HEK293T (cell line): ENCODE measurements around the gene VSTM1.

ENCODE experiments used
- CTCF ChIA-PET: fragments of 350-600 bp; formaldehyde crosslinking; extraction: SDS; loops from one replicate; lab custom pipeline; 2021; ENCODE audit warnings: antibody characterized with exemption, inconsistent platforms; lab: Yijun Ruan, JAX
- POLR2A ChIA-PET: fragments of 350-600 bp; formaldehyde crosslinking; extraction: SDS; loops from one replicate; lab custom pipeline; 2020; ENCODE audit warnings: antibody characterized with exemption, inconsistent platforms; lab: Yijun Ruan, JAX
- DNase-seq: peaks from one replicate; pipeline ENCODE4 v3.0.0; 2012; ENCODE audit warnings: mixed read lengths; ENCODE audit errors: extremely low spot score
- ARNT ChIP-seq: fragments of 450-650 bp; IDR thresholded peaks from 2 replicates; pipeline ENCODE4 v1.6.1; 2017; ENCODE audit warnings: mild to moderate bottlenecking
- BHLHE40 ChIP-seq: fragments of 450-650 bp; IDR thresholded peaks from 2 replicates; pipeline ENCODE4 v1.6.1; 2016; ENCODE audit warnings: mild to moderate bottlenecking, moderate library complexity, borderline replicate concordance
- CTBP1 ChIP-seq: fragments of 450-650 bp; IDR thresholded peaks from 2 replicates; pipeline ENCODE4 v1.6.1; 2016; ENCODE audit warnings: borderline replicate concordance
- ELF4 ChIP-seq: fragments of 450-650 bp; IDR thresholded peaks from 2 replicates; pipeline ENCODE4 v1.6.1; 2017; ENCODE audit warnings: antibody characterized with exemption
- FOXA1 ChIP-seq: fragments of 450-650 bp; IDR thresholded peaks from 2 replicates; pipeline ENCODE4 v1.6.1; 2016; ENCODE audit warnings: mild to moderate bottlenecking
- FOXK2 ChIP-seq: fragments of 450-650 bp; IDR thresholded peaks from 2 replicates; pipeline ENCODE4 v1.6.1; 2016; ENCODE audit warnings: mild to moderate bottlenecking
- FOXM1 ChIP-seq: fragments of 450-650 bp; IDR thresholded peaks from 2 replicates; pipeline ENCODE4 v1.6.1; 2017; ENCODE audit warnings: mild to moderate bottlenecking, borderline replicate concordance
- HDGF ChIP-seq: fragments of 450-650 bp; IDR thresholded peaks from 2 replicates; pipeline ENCODE4 v1.6.1; 2017; ENCODE audit warnings: antibody characterized with exemption, borderline replicate concordance
- L3MBTL2 ChIP-seq: fragments of 450-650 bp; conservative IDR thresholded peaks from 2 replicates; pipeline ENCODE4 v1.6.1; 2016; ENCODE audit warnings: mild to moderate bottlenecking
- LEF1 ChIP-seq: fragments of 450-650 bp; IDR thresholded peaks from 2 replicates; pipeline ENCODE4 v1.6.1; 2017; ENCODE audit warnings: mild to moderate bottlenecking, borderline replicate concordance
- NFRKB ChIP-seq: fragments of 450-650 bp; IDR thresholded peaks from 2 replicates; pipeline ENCODE4 v1.6.1; 2016; ENCODE audit warnings: mild to moderate bottlenecking, moderate library complexity
- PKNOX1 ChIP-seq: fragments of 450-650 bp; IDR thresholded peaks from 2 replicates; pipeline ENCODE4 v1.6.1; 2016
- SP1 ChIP-seq: fragments of 450-650 bp; IDR thresholded peaks from 2 replicates; pipeline ENCODE4 v1.6.1; 2017
- SUZ12 ChIP-seq: fragments of 450-650 bp; IDR thresholded peaks from 2 replicates; pipeline ENCODE4 v1.6.1; 2016; ENCODE audit warnings: mild to moderate bottlenecking
- TARDBP ChIP-seq: fragments of 450-650 bp; IDR thresholded peaks from 2 replicates; pipeline ENCODE4 v1.6.1; 2016
- ZNF384 ChIP-seq: fragments of 450-650 bp; IDR thresholded peaks from 2 replicates; pipeline ENCODE4 v1.6.1; 2016

Gene VSTM1

GRCh38 chr19:54074851-54075250 lies 11.2 kb upstream of the VSTM1 start:
- ChIA-PET POLR2A (no interaction called here), CTCF (no interaction called here)
- TF ChIP-seq BHLHE40 = no peak
- no peak for TF ChIP-seq LEF1
- TF ChIP-seq SUZ12 = no peak
- TF ChIP-seq ZNF384 = no peak
- DNase-seq = no peak

DNA sequence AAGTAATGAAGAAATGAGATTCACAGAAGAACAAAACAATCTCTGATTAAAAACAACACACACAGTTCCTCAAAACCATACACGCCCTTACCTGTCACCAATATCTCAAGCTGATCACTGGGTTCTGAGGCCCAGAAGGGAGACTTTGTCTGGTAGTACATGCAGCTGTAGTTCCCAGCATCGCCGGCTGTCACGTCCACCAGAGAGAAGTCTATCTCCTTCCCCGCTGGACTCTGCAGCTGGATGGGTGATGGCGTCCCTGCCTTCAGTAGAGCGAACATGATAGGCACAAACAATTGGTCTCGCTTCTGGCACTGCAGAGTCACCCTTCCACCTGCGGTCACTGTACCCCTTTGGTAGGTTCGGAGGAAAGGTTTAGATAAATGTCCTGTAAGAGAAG lies 10.1 kb upstream of the VSTM1 start:
- DNase-seq = no peak
- CTCF ChIA-PET = no interaction called here
- POLR2A ChIA-PET = interaction anchor here (0.5 kb wide), 1 partner anchor 491 kb away, joined by 3 read pairs; no protein-coding TSS in a partner anchor
- TF ChIP-seq NFRKB (no peak), CTBP1 (no peak), ZNF384 (no peak), BHLHE40 (no peak), TARDBP (no peak), PKNOX1 (no peak), SP1 (no peak), SUZ12 (no peak), FOXK2 (no peak), FOXM1 (no peak)

DNA sequence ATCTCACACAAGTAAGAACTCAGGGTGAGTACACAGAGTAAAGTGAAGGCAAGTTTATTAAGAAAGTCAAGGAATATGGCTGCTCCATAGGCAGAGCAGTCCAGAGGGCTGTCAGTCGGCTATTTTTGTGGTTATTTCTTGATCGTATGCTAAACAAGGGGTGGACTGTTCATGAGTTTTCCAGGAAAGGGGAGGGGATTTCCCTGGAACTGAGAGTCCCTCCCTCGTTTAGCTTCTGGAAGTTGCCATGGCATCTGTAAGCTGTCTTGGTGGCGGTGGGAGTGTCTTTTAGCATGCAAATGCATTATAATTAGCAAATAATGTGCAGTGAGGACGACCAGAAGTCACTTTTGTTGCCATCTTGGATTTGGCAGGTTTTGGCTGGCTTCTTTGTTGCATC lies 5.8 kb upstream of the VSTM1 start:
- POLR2A ChIA-PET = no interaction called here
- CTCF ChIA-PET = no interaction called here
- TF ChIP-seq SUZ12 = no peak
- no peak for TF ChIP-seq NFRKB
- no peak for TF ChIP-seq ELF4
- no peak for TF ChIP-seq FOXA1
- TF ChIP-seq FOXM1 = no peak
- TF ChIP-seq ZNF384 = no peak
- TF ChIP-seq LEF1 = no peak
- TF ChIP-seq SP1 = no peak
- TF ChIP-seq TARDBP = no peak
- no peak for TF ChIP-seq HDGF
- no peak for TF ChIP-seq CTBP1
- no peak for DNase-seq

DNA sequence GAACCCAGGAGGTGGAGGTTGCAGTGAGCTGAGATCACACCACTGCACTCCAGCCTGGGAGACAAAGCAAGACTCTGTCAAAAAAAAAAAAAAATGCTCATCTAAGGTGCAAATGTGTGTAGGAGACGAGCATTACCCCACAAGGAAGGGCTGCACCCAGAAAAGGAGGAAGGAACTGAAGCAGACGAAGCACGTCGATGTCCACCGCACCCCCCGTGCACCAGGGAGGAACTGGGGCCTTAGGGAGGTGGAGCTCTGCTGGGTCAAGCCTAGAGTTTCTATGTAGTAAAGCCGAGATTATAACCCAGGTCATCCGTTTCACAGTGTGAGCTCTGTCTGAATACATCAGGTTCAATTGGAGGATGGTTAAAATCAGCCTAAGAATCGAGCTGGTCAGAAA lies 1.1 kb downstream of the VSTM1 start:
- CTCF ChIA-PET = no interaction called here

DNA sequence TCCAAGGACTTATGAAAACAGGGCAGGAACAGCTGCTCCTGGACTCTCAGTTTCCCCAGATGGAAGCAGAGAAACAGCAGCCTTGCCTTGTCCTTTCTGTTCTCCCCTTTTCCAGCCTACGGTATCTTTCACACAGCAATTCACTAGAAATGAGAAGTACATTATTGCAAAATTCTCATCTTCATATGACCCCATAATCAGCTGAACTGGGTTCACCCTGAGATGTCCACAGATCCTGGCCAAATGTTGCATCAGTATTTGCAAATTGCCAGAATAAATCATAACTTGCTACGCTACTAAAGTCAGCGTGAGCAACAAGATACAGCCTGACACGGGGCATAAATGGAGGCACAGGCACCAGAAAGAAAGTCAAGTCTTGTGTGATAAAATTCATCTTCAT lies 16.1 kb downstream of the VSTM1 start:
- CTCF ChIA-PET = no interaction called here
- POLR2A ChIA-PET = no interaction called here
- DNase-seq = no peak
- TF ChIP-seq NFRKB (no peak), SP1 (no peak), ZNF384 (no peak), FOXA1 (no peak), CTBP1 (no peak), FOXK2 (no peak), HDGF (no peak), SUZ12 (no peak), LEF1 (no peak), ARNT (no peak), L3MBTL2 (no peak), BHLHE40 (no peak)

More for the DNA sequence above, 1.1 kb downstream of the VSTM1 start:
- POLR2A ChIA-PET = no interaction called here
- DNase-seq = no peak
- no peak for TF ChIP-seq SUZ12

DNA sequence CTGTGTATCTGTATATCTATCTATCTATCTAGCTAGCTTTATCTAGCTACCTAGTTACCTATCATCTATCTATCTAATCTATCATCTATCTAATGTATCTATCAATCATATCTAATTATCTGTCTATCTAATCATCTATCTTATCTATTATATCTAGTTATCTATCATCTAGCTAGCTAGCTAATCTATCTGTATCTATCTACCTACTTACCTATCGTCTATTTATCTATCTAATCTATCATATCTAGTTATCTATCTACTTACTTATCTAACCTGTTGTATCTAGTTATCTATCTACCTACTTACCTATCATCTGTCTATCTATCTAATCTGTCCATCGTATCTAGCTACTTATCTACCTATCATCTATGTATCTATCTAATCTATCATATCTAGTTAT lies 17.9 kb downstream of the VSTM1 start:
- ChIA-PET POLR2A (no interaction called here), CTCF (interaction anchor here (0.6 to 1.0 kb wide), 2 partner anchors 16 to 233 kb away, joined by 3 read pairs; no protein-coding TSS in a partner anchor)
- DNase-seq = no peak
- TF ChIP-seq BHLHE40 = no peak
- TF ChIP-seq ELF4 = no peak
- no peak for TF ChIP-seq PKNOX1
- TF ChIP-seq FOXK2 = no peak
- TF ChIP-seq FOXM1 = no peak
- TF ChIP-seq LEF1 = no peak
- TF ChIP-seq CTBP1 = no peak
- TF ChIP-seq HDGF = no peak
- TF ChIP-seq SP1 = no peak
- no peak for TF ChIP-seq SUZ12
- no peak for TF ChIP-seq NFRKB
- TF ChIP-seq ZNF384 = no peak
- no peak for TF ChIP-seq FOXA1
- no peak for TF ChIP-seq TARDBP

DNA sequence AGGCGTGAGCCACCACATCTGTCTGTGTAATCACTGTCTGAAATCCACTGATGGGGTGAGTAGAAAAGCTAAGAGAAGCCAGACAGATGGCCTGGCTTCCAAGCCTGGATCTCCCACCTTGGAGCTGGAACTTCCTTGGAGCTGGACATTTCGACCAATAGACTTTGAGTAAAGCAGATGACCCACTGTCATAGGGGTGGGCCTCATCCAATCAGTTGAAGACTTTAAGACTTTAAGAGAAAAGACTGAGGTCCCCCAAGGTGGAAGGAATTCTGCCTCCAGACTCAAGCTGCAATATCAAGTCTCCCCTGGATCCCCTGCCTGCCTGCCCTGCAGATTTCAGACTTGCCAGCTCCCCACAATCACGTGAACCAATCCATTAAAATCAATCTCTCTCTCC lies 20.7 kb downstream of the VSTM1 start:
- ChIA-PET POLR2A (no interaction called here), CTCF (interaction anchor here (1.2 to 1.8 kb wide), 2 partner anchors 13 to 250 kb away, joined by 3 to 5 read pairs; no protein-coding TSS in a partner anchor)
- DNase-seq = no peak
- TF ChIP-seq NFRKB (no peak), FOXA1 (no peak), SUZ12 (no peak), PKNOX1 (no peak), FOXM1 (no peak), ELF4 (no peak), BHLHE40 (no peak), LEF1 (no peak), CTBP1 (no peak), TARDBP (no peak), L3MBTL2 (no peak), SP1 (no peak), FOXK2 (no peak), HDGF (no peak), ARNT (no peak), ZNF384 (no peak)
